Smooth muscle cell (in vitro differentiated cells): ENCODE results near the gene TSPAN11. TPM values are rescaled to one million over a fixed set of nuclear protein-coding genes. Genes with fewer than 3 reads are reported as not detected.
A peak's percentile ranks its signal among the peaks of the same experiment; 100 is the strongest.

Experiments
- DNase-seq: peaks from one replicate; lab custom pipeline; 2025; ENCODE audit not compliant: unreplicated experiment; lab: John Stamatoyannopoulos, UW
- H2AFZ ChIP-seq: fragments of 200-600 bp; sonication (generic); 2 replicates; pipeline ENCODE4 v1.6.0; 2016; ENCODE audit warnings: antibody characterized with exemption, low read depth, mild to moderate bottlenecking
- H3F3A ChIP-seq: fragments of 200-600 bp; sonication (generic); 2 replicates; pipeline ENCODE4 v1.6.0; 2017; ENCODE audit warnings: antibody characterized with exemption, low read depth
- H3K27ac ChIP-seq: fragments of 200-600 bp; sonication (generic); 2 replicates; pipeline ENCODE4 v1.5.1; 2016; ENCODE audit warnings: low read depth, mild to moderate bottlenecking
- H3K27me3 ChIP-seq: fragments of 200-600 bp; sonication (generic); 2 replicates; pipeline ENCODE4 v1.6.1; 2016; ENCODE audit warnings: low read depth, mild to moderate bottlenecking
- H3K36me3 ChIP-seq: fragments of 200-600 bp; sonication (generic); 2 replicates; pipeline ENCODE4 v1.5.1; 2016; ENCODE audit warnings: low read depth
- H3K4me1 ChIP-seq: fragments of 200-600 bp; sonication (generic); 2 replicates; pipeline ENCODE4 v1.5.1; 2016; ENCODE audit warnings: low read depth
- H3K4me2 ChIP-seq: fragments of 200-600 bp; sonication (generic); 2 replicates; pipeline ENCODE4 v1.6.0; 2016; ENCODE audit warnings: mild to moderate bottlenecking
- H3K4me3 ChIP-seq: fragments of 200-600 bp; sonication (generic); 2 replicates; pipeline ENCODE4 v1.5.1; 2016; ENCODE audit warnings: mild to moderate bottlenecking
- H3K79me2 ChIP-seq: fragments of 200-600 bp; sonication (generic); 2 replicates; pipeline ENCODE4 v1.6.0; 2016; ENCODE audit warnings: low read depth, mild to moderate bottlenecking
- H3K9ac ChIP-seq: fragments of 200-600 bp; sonication (generic); 2 replicates; pipeline ENCODE4 v1.6.0; 2016; ENCODE audit warnings: low read depth
- H3K9me3 ChIP-seq: fragments of 200-600 bp; sonication (generic); replicated peaks from 2 replicates; pipeline ENCODE4 v1.5.1; 2016; ENCODE audit warnings: low read depth
- H4K20me1 ChIP-seq: fragments of 200-600 bp; sonication (generic); 2 replicates; pipeline ENCODE4 v1.6.0; 2016; ENCODE audit warnings: low read depth
- WGBS: methylation state at CpG from one replicate; pipeline ENCODE4 v1.1.7; 2016; ENCODE audit warnings: low lambda C conversion rate; 5-methylcytosine and 5-hydroxymethylcytosine counted together
- polyA plus RNA-seq: library from polyadenylated mRNA; unstranded; fragments of >200 nt; fragmentation: Nextera tagmentation; extraction: Ambion mirVana; gene quantifications from 2 replicates; pipeline ENCODE4 v1.2.1, GENCODE V29; 2016
- total RNA-seq: library from RNA; depleted of rRNA; stranded (reverse); fragments of >200 nt; gene quantifications from 2 replicates; pipeline ENCODE4 v1.2.3, GENCODE V29; 2014
- TF ChIP-seq, protein P1 (sequence below): fragments of 200-600 bp; sonication (generic); IDR thresholded peaks from 2 replicates; pipeline ENCODE4 v1.5.1; 2017; ENCODE audit warnings: borderline replicate concordance, mild to moderate bottlenecking, antibody characterized with exemption; ENCODE audit not compliant: insufficient read depth, poor library complexity, severe bottlenecking

Gene TSPAN11
- total and polyA plus RNA-seq, 2 experiments from 2014 or later, result 2.8 to 3.0 TPM

DNA sequence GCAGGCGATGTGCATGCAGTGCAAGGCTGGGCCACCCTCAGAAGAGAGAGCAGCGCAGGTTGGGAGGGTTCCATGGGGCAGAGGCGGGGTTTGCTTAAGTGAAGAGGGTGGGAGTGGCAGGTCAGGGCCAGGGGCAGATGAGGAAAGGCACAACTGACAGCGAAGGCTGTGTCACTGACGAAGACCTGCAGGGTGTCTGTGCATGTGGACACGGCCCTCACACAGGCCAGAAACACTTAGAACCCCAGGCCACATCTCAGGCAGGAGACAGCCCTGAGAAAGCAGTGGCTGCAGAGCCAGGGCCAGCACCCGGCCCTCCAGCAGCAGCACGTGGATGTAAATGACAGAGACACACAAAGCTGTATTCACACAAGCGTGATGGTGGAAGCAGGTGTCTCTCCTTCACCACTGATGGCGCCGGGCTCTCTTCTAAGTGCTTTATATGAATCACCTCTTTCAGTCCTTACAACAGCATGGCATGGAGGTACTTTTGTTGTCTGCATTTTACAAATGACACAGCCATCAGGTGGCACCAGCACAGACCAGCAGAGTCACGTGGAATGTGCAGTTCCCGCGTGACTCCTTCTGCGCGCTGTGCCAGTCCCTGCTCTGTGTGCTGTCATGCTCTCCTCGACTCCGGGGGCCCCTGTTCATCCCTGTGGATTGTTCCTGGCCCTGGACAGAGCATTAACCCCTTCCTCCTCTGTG lies 54.6 kb downstream of the TSPAN11 start:
- DNase-seq, result no peak
- no peaks in the 10 kb centered on the region for H3K36me3 ChIP-seq
- no peak overlapping the region for H3K4me2 ChIP-seq
- no peaks in the 10 kb centered on the region for H3K27me3 ChIP-seq
- H2AFZ ChIP-seq, result no peak overlapping the region
- H3K79me2 ChIP-seq, result no peaks in the 10 kb centered on the region
- no peaks in the 10 kb centered on the region for H3K4me1 ChIP-seq
- H3F3A ChIP-seq, result no peaks in the 10 kb centered on the region
- TF ChIP-seq, protein P1, sequence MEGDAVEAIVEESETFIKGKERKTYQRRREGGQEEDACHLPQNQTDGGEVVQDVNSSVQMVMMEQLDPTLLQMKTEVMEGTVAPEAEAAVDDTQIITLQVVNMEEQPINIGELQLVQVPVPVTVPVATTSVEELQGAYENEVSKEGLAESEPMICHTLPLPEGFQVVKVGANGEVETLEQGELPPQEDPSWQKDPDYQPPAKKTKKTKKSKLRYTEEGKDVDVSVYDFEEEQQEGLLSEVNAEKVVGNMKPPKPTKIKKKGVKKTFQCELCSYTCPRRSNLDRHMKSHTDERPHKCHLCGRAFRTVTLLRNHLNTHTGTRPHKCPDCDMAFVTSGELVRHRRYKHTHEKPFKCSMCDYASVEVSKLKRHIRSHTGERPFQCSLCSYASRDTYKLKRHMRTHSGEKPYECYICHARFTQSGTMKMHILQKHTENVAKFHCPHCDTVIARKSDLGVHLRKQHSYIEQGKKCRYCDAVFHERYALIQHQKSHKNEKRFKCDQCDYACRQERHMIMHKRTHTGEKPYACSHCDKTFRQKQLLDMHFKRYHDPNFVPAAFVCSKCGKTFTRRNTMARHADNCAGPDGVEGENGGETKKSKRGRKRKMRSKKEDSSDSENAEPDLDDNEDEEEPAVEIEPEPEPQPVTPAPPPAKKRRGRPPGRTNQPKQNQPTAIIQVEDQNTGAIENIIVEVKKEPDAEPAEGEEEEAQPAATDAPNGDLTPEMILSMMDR, result no peak
- H3K27ac ChIP-seq, result no peak overlapping the region
- no peak overlapping the region for H3K4me3 ChIP-seq
- no peak overlapping the region for H3K9ac ChIP-seq
- WGBS, result 81% methylated on average over 18 of the region's 18 CpGs
- no peaks in the 10 kb centered on the region for H4K20me1 ChIP-seq
- no peaks in the 10 kb centered on the region for H3K9me3 ChIP-seq

DNA sequence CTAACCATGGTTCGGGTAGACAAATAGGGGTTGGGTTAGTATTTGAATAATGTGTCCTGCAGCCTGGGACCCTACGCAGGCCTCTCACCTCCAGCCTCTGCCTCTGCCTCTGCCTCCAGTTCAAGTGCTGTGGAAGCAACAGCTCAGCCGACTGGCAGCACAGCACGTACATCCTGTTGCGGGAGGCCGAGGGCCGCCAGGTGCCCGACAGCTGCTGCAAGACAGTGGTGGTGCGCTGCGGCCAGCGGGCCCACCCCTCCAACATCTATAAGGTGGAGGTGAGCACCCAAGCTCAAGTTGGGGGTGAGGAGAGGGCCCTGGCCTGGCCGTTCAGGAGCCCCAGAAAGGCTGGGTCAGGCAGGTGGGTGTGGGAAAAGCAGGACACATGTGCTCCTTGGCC lies 55.9 kb downstream of the TSPAN11 start:
- H3K79me2 ChIP-seq, result no peaks in the 10 kb centered on the region
- H3K4me3 ChIP-seq, result no peak overlapping the region
- WGBS, result 89% methylated on average over 12 of the region's 12 CpGs
- H3K27me3 ChIP-seq, result no peaks in the 10 kb centered on the region
- no peaks in the 10 kb centered on the region for H3K9me3 ChIP-seq
- TF ChIP-seq, protein P1, result no peak
- H3K27ac ChIP-seq, result no peak overlapping the region
- no peak overlapping the region for H2AFZ ChIP-seq
- no peaks in the 10 kb centered on the region for H4K20me1 ChIP-seq
- no peak for DNase-seq
- H3F3A ChIP-seq, result no peaks in the 10 kb centered on the region
- H3K9ac ChIP-seq, result no peak overlapping the region
- H3K4me2 ChIP-seq, result no peak overlapping the region
- H3K4me1 ChIP-seq, result no peaks in the 10 kb centered on the region
- no peaks in the 10 kb centered on the region for H3K36me3 ChIP-seq

DNA sequence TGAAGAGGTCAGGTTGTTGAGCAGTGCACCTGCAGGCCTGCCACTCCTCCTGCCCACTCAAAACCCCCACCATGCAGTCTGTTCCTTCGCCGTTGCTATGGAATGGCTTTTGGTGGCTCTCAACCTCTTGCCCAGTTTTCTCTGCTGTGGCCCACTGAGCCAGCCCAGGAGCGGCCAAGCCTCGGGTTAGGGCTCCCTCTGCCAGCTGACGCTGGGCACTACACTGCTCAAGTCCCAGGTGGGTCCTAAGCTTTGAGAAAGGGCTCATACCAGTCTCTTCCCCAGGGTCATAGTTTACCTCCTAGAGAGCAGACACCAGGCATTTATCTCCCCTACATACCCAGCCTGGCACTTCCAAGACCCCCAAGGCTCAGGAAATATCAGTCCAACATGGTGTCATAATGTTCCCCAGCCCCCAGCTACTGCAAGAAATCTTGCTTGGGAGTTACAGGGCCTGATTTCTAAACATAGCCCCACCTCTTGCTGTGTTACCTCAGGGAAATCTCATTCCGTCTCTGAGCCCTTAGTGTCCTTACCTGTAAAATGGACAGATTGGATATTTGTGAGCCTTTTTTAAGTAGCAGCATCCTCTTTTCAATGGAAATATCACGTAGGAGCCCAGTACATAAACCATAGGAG lies 59.4 kb downstream of the TSPAN11 start:
- Histone ChIP-seq H3K27ac (no peak overlapping the region), H3K4me1 (no peaks in the 10 kb centered on the region), H3K9me3 (no peaks in the 10 kb centered on the region), H3F3A (no peaks in the 10 kb centered on the region), H3K4me2 (no peak overlapping the region), H4K20me1 (no peaks in the 10 kb centered on the region), H3K27me3 (no peaks in the 10 kb centered on the region), H2AFZ (no peak overlapping the region), H3K9ac (no peak overlapping the region), H3K4me3 (no peak overlapping the region), H3K79me2 (no peaks in the 10 kb centered on the region), H3K36me3 (no peaks in the 10 kb centered on the region)
- 49% methylated on average over 7 of the region's 7 CpGs for WGBS
- TF ChIP-seq, protein P1, result peak; percentile 67
- peak; percentile 6 for DNase-seq
